ENCODE data around the gene GUCY1A2.

DNA sequence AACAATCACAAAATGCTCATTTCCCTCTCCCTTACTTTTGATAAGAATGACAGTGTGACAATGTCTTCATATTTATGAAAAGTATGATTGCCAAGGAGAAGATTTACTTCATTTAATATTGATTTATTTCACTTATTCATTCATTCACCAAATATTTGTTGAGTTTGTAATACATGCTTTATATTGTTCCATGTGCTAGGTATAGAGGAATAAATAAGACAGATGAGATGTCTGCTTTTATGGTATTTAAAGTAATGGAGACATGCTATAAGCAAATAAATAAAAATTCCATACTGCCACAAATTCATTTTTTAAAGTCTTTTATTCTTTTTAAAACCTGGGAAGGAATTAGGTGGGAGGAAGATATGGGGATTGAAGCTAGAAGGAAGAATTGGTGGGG is 289.4 kb downstream of the GUCY1A2 start:
- TF ChIP-seq CTCF (optimal IDR thresholded peaks at IDR 0.05 in 1 of 3, IDR thresholded peaks at IDR 0.05 in 1 of 3, conservative IDR thresholded peaks at IDR 0.05 in 1 of 3; ENCODE audit: extremely low read depth in 1 of 3, insufficient read depth in 2 of 3, low read length in 3 of 3) (no peak), EZH2 (IDR thresholded peaks at IDR 0.05; ENCODE audit: low read length) (no peak)

Measured in keratinocyte (primary cell).